NCI-H1417 (cell line): ENCODE measurements around the gene PANX2.
"Not testable (repeated sequence)": the region's sequence is repeated elsewhere in the genome, so short reads cannot be mapped to it uniquely, and the experiment has no call there.

ENCODE experiments used
- DNase-seq, 3 experiments: peaks; one replicate each; lab custom pipeline; 2025; lab: John Stamatoyannopoulos, UW

The PANX2 gene

GRCh38 chr22:50198624-50199017, 28.1 kb downstream of the PANX2 start:
- DNase-seq: no peak

GRCh38 chr22:50199251-50199721, 28.8 kb downstream of the PANX2 start:
- no peak for DNase-seq

GRCh38 chr22:50199829-50200460, 29.4 kb downstream of the PANX2 start:
- peak in 1 of 3 experiments; percentile 20 for DNase-seq

DNA sequence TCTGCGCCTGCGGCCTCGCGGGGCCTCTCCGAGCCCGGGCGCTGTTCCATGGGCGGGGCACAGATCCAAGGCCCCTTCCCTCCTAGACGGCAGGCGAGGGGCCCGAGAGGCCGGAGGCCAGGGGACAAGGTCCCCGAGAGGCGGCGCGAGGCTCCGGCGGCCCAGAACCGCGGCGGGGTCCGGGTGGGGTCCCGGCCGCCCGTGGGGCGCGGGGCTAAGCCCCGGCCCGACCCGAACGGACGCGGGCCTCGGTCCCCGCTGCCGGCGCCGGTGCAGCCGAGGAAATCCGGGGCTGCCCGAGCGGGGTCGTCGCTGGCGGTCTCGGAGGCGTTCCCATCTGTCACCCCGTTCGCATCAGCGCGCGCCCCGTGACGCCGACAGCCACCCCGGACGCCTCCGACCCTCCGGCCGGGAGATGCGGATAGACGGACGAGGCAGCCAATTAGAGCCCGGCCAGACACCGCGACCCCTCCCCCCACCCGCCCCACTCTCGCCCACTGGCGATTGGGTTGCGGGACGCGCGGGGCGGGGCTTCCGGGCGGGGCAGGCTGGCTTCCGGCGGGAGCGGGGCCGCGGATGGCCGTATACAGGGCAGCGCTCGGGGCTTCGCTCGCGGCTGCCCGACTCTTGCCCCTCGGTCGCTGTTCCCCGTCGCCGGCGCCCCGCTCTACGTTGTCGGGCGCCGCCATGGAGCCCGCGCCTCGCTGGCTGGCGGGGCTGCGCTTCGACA, 30.1 kb downstream of the PANX2 start, which contains the start of gene SELENOO:
SELENOO (plus strand) TSS at position 551 of the 730 bp plus-strand sequence; CDS start at position 577, 26 bp downstream.
- DNase-seq: peak; percentile 48 to 82 (median 75)

DNA sequence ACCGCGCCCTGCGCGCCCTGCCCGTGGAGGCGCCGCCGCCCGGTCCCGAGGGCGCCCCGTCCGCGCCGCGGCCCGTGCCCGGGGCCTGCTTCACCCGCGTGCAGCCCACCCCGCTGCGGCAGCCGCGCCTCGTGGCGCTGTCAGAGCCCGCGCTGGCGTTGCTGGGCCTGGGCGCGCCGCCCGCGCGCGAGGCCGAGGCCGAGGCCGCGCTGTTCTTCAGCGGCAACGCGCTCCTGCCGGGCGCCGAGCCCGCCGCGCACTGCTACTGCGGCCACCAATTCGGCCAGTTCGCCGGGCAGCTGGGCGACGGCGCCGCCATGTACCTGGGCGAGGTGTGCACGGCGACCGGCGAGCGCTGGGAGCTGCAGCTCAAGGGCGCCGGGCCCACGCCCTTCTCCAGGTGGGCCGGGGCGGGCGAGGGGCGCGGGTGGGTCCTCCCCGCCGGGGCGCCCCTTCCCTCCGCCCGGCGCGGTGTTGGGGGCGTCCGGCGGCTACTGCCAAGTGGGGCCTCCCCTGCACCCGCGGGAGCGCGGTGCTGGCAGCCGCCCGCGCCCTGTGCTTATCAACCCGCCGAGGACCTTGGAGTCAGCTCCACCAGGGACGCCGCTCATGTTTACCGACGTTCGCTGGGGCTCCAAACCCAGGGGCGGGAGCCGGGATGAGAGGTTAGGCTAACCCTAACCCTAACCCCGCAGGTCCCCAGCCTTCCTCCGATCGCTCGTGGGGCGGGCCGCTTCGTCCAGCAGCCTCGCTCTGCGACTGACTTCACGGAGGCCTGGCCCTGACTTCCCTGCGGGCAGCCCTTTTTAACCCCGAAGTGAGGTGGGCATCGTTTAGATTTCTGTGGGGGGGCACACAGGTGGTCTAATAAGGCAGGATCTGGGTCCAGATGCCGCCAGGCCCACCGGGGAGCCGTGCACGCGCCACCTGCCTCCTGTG, 30.9 kb downstream of the PANX2 start:
- peak in 2 of 3 experiments; percentile 30 to 40 for DNase-seq

- DNase-seq: peak in 1 of 3 experiments; percentile 14
Observed at GRCh38 chr22:50202130-50202666, 31.7 kb downstream of the PANX2 start.

- no peak for DNase-seq
Observed at GRCh38 chr22:50203288-50203687, 32.8 kb downstream of the PANX2 start.

DNA sequence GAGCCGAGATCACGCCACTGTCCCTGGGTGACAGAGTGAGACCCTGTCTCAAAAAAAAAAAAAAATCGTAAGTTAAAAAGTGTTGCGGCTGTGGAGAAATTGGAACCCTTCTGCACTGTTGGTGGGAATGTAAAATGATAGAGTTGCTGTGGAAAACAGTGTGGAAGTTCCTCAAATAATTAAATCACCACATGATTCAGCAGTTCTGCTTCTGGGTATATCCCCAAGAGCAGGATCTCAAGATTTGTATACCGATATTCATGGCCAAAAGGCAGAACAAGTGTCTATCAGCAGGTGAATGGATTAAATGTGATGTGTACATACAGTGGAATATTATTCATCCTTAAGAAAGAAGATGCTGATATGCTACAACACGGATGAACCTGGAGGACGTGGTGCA, 34.0 kb downstream of the PANX2 start:
- DNase-seq: no peak

- DNase-seq: not testable (repeated sequence)
Observed at GRCh38 chr22:50204998-50205397, 34.5 kb downstream of the PANX2 start.

GRCh38 chr22:50205781-50206569, 35.4 kb downstream of the PANX2 start:
- no peak for DNase-seq

- DNase-seq: no peak
Observed at GRCh38 chr22:50206599-50206998, 36.1 kb downstream of the PANX2 start.

DNA sequence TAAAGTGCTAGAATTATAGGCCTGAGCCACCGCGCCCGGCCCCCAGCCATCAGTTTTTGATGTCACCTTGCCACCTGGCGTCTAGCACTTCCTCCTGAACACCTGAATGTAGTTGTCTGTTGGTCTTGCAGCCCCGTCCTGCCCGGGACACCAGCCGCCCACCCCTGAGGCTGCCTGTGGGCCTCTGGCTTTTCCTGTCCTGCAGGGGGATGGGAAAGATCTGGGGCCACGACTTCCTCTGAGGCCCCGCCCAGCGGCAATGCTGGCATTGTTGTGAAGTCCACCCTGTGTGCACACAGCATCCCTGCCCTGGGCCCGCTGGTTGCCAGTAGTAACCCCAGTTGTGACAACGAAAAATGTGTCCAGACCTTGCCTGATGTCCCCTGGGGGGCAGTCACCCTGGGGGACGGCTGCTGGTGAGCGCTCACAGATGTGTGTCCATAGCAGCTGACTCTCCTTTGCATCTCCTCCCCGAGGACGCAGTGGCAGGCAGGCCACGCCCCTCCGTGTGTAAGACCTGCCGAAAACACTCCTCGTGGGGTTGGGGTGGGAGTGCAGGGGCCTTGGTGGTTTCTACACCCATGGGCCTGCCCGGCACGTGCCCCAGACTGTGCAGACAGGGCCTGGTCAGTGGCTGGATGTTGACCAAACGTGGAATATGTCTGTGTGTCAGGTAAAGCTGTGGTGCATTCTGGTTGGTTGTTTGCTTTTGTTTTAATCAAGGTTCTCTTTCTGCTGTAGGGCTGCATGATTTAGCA, 37.0 kb downstream of the PANX2 start:
- DNase-seq: no peak

- no peak for DNase-seq
Observed at GRCh38 chr22:50208430-50208938, 38.0 kb downstream of the PANX2 start.

DNA sequence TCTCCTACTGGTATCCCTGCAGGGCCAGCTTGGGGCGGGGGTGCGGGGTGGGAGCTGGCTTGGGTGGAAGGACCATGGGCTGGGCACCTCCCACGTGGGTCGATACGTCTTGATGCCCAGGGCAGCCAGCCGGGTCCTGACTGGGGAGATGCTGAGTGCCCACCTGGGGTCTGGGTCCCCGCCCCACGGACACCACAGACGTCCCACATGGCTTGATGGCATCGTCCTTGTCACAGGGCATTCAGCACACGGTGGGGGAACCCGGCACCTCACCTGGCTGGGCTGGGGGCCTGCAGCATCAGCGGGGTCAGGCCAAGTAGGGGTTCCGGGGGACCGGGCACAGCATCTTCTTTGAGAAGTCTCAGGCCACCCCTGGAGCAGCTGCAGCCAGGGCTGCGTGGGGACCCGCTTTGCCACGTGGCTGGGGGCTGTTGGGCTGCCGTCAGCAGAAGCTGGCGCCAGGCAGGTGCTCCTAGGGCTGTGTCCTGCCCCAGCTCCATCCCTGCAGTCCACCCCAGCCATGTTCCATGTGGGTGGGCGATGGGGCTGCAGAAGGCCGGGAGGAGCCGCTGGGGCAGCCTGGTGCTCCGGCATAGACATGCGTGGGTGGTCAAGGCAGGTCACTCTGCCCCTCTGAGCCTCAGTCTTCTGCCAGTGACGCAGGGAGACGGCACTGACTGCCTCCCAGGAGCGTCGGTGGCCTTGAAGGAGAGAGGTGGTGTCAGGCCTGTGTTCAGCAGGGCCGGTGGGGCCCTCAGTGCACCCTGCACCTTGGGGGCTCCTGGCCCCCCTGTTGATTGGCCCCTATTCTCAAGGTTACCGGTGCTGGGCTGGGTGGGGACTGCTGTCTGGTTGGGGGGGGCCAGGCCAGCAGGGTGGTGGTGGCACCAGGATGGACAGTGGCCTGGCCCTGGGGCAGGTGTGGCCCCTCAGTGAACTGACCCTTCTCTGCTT, 38.7 kb downstream of the PANX2 start:
- DNase-seq: no peak

- DNase-seq: peak; percentile 1 to 46 (median 12)
Observed at GRCh38 chr22:50209893-50210292, 39.4 kb downstream of the PANX2 start.

DNA sequence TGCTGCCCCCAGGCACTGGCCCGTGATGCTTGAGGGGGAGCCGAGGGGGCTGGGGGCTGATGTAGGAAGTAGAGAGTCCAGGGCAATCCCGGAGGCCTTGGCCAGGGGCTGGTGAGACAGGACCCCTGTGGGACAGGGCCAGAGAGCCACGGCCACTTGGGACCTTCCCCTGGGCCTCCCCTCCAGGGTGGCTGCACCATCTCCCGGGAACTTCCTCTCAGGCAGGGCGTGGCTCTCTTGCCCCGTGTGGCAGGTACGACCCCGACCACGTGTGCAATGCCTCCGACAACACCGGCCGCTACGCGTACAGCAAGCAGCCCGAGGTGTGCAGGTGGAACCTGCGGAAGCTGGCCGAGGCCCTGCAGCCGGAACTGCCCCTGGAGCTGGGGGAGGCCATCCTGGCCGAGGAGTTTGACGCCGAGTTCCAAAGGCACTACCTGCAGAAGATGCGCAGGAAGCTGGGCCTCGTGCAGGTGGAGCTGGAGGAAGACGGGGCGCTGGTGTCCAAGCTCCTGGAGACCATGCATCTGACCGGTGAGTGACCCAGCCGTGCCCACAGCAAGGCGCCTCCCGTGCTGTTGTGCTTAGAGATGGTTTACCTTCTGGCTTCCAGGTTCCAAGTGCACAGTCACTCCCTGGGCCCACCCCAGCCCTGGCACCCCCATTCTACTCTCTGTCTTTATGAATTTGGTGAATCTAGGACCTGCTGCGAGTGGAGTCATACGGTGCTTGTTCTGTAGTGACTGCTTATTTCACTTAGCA, 40.0 kb downstream of the PANX2 start:
- DNase-seq: no peak

DNA sequence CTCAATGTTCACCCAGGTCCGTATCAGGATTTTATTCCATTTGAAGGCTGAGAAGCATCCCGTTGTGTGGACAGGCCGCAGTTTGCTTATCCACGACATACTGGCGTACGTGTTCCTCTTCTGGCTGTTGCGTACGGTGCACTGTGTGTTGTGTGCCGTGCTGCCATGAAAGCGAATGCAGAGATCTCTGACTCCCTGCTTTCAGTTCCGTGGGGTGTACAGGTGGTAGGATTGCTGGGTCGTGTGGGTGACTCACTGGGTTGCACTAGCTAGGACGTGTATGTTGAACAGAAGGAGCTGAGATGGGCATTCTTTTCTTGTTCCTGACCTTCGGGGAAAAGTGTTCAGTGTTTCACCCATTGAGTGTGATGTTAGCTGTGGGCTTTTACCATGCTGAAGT, 40.6 kb downstream of the PANX2 start:
- DNase-seq: no peak

DNA sequence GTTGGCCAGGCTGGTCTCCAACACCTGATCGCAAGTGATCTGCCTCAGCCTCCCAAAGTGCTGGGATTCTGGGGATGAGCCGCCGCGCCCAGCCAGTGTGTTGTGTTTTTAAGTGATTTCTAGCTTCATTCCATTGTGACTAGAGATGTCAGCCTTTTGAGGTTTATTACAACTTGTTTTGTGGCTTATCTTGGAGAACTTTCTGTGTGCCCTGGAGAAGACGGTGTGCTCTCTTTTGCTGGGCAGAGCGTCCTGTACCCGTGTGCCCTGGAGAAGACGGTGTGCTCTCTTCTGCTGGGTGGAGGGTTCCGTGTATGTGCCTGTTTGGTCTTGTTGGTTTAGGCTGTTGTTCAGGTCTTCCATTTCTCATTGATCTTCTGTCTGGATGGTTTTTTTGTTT, 42.7 kb downstream of the PANX2 start:
- DNase-seq: no peak
